Measurements from ENCODE around the gene TLL2. TPM values are rescaled to one million over a fixed set of nuclear protein-coding genes. Genes with fewer than 3 reads are reported as not detected.

The TLL2 gene
- total RNA-seq, 4 donors from 2014 or later, result 0.40 to 0.62 TPM; not detected in 2

DNA sequence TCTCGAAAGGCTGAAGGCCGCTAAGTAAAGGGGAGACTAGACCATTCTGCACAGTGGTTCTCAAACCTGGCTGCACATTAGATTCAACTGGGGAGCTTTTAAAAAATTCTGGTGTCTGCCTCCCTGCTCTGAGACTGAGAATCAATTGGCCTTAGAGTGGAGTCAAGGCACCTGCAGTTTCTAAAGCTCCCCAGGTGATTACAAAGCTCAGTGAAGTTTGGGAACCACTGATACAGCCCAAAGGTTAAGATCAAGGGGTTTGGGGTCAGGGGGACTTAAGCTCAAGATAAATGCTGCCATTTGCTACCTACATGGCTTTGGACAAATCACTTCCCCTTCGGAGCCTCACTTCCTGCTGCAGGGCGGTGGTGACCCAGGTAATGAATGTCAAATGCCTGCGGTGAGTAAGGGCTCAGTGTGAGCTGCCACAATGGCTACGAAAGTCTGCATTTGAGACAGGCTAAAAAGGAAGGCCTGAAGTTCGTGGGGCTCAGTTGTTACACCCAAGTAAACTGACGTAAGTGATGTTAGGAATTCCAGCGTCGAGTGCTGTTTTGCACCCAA is 72.3 kb downstream of the TLL2 start:
- H3K27ac ChIP-seq, result no peak overlapping the region
- peaks cover 0 to 26% (median 0%) of the 10 kb centered on the region in 4 donors for H3K27me3 ChIP-seq
- H3K9me3 ChIP-seq, result no peaks in the 10 kb centered on the region
- intact Hi-C loops (cut with DNase I), result no loop called here
- peaks cover 0 to 15% (median 9%) of the 10 kb centered on the region in 3 donors for H3K4me1 ChIP-seq
- no peaks in the 10 kb centered on the region for H3K36me3 ChIP-seq
- DNase-seq, result no peak
- no peak overlapping the region for H3K4me3 ChIP-seq
- WGBS, 2 donors, result 64 to 74% methylated on average over 8 to 10 of the region's 10 CpGs
- TF ChIP-seq POLR2A (IDR thresholded peaks at IDR 0.05) (no peak), CTCF (IDR thresholded peaks at IDR 0.05) (no peak)

DNA sequence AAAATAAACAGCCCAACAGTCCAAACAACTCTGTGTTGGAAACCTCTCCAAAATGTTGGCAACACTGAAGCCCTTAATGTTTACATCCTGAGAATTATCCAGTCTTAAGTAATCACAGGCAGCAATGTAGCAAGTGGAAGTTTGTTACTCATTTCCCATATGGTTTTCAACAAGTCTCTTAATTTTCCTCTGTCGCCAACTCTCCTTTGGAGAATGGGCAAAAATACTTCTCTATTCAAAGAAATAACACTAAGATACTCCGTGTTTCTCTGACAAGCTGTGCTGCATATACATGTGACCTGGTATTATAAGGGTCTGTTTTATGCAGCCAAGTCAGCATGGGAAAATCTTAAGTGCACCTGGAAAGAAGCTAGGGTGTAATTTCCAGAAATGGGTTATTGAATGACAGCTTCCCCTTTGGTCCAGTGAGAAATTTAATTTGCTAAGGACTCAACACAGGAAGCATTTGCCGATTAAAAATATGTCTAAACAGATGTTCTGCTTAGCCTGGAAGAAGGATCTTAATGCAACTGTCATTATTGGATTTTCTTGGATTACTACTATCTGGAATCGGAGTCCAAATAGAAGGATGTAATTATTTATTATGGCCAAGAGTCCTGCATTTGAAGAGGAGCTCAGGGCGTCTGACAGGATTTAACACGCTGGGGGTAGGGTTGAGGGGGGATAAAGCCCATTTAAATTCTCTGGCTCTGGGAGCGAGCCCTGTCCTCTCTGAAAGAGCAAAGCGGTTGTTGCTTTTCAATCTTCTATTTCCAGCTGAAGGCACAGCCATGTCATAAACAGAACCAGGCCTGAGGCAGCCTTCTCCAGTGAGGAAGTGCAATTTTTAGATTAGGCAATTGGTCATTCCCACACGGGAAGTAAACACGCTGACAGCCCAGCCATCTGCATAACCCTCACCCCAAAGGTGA is 73.1 kb downstream of the TLL2 start:
- H3K4me1 ChIP-seq, result peaks cover 0 to 15% (median 9%) of the 10 kb centered on the region in 3 donors
- no peak overlapping the region for H3K4me3 ChIP-seq
- 44 to 47% methylated on average over 9 to 10 of the region's 10 CpGs for WGBS, 2 donors
- TF ChIP-seq POLR2A (IDR thresholded peaks at IDR 0.05) (no peak), CTCF (IDR thresholded peaks at IDR 0.05) (no peak)
- no peaks in the 10 kb centered on the region for H3K36me3 ChIP-seq
- intact Hi-C loops (cut with DNase I), result no loop called here
- peak overlapping the region in 1 of 4 donors; percentile 14 for H3K27ac ChIP-seq
- DNase-seq, result no peak
- H3K9me3 ChIP-seq, result no peaks in the 10 kb centered on the region
- H3K27me3 ChIP-seq, result peaks cover 0 to 18% (median 0%) of the 10 kb centered on the region in 4 donors

- TF ChIP-seq POLR2A (IDR thresholded peaks at IDR 0.05) (no peak), CTCF (IDR thresholded peaks at IDR 0.05) (no peak)
- H3K27me3 ChIP-seq, result peaks cover 0 to 13% (median 0%) of the 10 kb centered on the region in 4 donors
- DNase-seq, result no peak
- no peaks in the 10 kb centered on the region for H3K9me3 ChIP-seq
- intact Hi-C loops (cut with DNase I), result no loop called here
- H3K4me3 ChIP-seq, result no peak overlapping the region
- H3K36me3 ChIP-seq, result no peaks in the 10 kb centered on the region
- 56 to 63% methylated on average over 2 of the region's 2 CpGs for WGBS, 2 donors
- H3K4me1 ChIP-seq, result peaks cover 0 to 15% (median 9%) of the 10 kb centered on the region in 3 donors
- H3K27ac ChIP-seq, result no peak overlapping the region
These were observed 74.0 kb downstream of the TLL2 start for GRCh38 chr10:96439725-96440124.

DNA sequence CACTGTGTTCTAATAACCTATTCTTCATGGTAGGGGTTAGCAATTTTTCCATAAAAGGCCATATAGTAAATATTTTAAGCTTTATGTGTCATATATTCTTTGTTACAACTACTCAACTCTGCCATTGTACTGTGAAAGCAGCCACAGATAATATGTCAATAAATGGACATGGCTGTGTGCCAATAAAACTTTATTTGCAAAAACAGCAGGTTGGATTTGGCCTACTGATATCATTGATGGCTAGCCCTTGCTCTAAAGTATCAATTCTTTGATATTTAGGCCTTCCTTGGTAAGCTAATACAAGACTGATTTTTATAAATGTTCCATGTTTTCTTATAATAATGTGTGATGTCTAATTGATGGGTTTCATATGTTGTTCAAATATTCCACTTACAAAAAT is 77.7 kb downstream of the TLL2 start:
- Histone ChIP-seq H3K4me1 (peaks cover 0 to 9% (median 8%) of the 10 kb centered on the region in 3 donors), H3K27ac (no peak overlapping the region), H3K27me3 (peaks cover 0 to 6% (median 0%) of the 10 kb centered on the region in 4 donors), H3K36me3 (no peaks in the 10 kb centered on the region), H3K9me3 (no peaks in the 10 kb centered on the region), H3K4me3 (no peak overlapping the region)
- no peak for DNase-seq
- intact Hi-C loops (cut with DNase I), result no loop called here
- no peak for TF ChIP-seq CTCF (IDR thresholded peaks at IDR 0.05)
- no peak for TF ChIP-seq POLR2A (IDR thresholded peaks at IDR 0.05)

All from esophagus squamous epithelium (tissue), 5 donors.